IMR-90 (cell line): Measurements from ENCODE around the gene CD300H. TPM values are rescaled to one million over a fixed set of nuclear protein-coding genes. Genes with fewer than 3 reads are reported as not detected.

Experiments used
- ATAC-seq: fragments of 200-7000 bp; cut with Tn5 transposase; 2 replicates; pipeline ENCODE4 v1.9.1; 2020; ENCODE audit warnings: low read depth, mild to moderate bottlenecking, moderate library complexity
- BruUV-seq: library from RNA; stranded (reverse); fragments of 400-500 nt; replicated peaks from 2 replicates; lab custom pipeline; 2021; lab: Mats Ljungman, UMichigan
- CTCF ChIA-PET: fragments of 300-600 bp; formaldehyde crosslinking; extraction: SDS; loops from one replicate; lab custom pipeline; 2021; ENCODE audit warnings: antibody characterized with exemption; lab: Yijun Ruan, JAX
- POLR2A ChIA-PET: fragments of 300-600 bp; sonication (Branson Sonifier 250); formaldehyde crosslinking; loops from one replicate; lab custom pipeline; 2022; ENCODE audit warnings: antibody characterized with exemption; ENCODE audit not compliant: unreplicated experiment; lab: Charles Lee
- DNase-seq: peaks from one replicate; pipeline ENCODE4 v3.0.0; 2013
- H2AFZ ChIP-seq: replicated peaks from 2 replicates; pipeline ENCODE3; 2013; ENCODE audit warnings: low read length, mild to moderate bottlenecking; ENCODE audit not compliant: poor library complexity
- H2AK5ac ChIP-seq: 2 replicates; pipeline ENCODE4 v1.6.1; 2013; ENCODE audit warnings: low read depth, low read length, inconsistent platforms
- H2AK9ac ChIP-seq: replicated peaks from 2 replicates; pipeline ENCODE3; 2013; ENCODE audit warnings: mild to moderate bottlenecking, low read depth, low read length, moderate library complexity; ENCODE audit not compliant: poor library complexity
- H2BK120ac ChIP-seq: 2 replicates; pipeline ENCODE4 v1.6.1; 2013; ENCODE audit warnings: low read depth, low read length, inconsistent platforms
- H2BK15ac ChIP-seq: 3 replicates; pipeline ENCODE4 v1.6.1; 2013; ENCODE audit warnings: low read depth, low read length, inconsistent platforms
- H2BK20ac ChIP-seq: 2 replicates; pipeline ENCODE4 v1.6.1; 2013; ENCODE audit warnings: low read depth, mild to moderate bottlenecking, inconsistent platforms, low read length, moderate library complexity
- H2BK5ac ChIP-seq: 2 replicates; pipeline ENCODE4 v1.6.1; 2013; ENCODE audit warnings: mild to moderate bottlenecking, low read depth, low read length, inconsistent platforms; ENCODE audit not compliant: poor library complexity, severe bottlenecking
- H3K14ac ChIP-seq: replicated peaks from 2 replicates; pipeline ENCODE4 v1.6.1; 2013; ENCODE audit warnings: low read depth, low read length, inconsistent platforms
- H3K18ac ChIP-seq: 2 replicates; pipeline ENCODE4 v1.6.1; 2013; ENCODE audit warnings: low read depth, low read length, control low read depth
- H3K23ac ChIP-seq: 2 replicates; pipeline ENCODE4 v1.6.1; 2013; ENCODE audit warnings: low read depth, low read length, inconsistent platforms
- H3K27ac ChIP-seq: 2 replicates; pipeline ENCODE4 v1.5.1; 2013; ENCODE audit warnings: mild to moderate bottlenecking, control low read depth, low read length; ENCODE audit not compliant: insufficient read depth
- H3K27me3 ChIP-seq: 2 replicates; pipeline ENCODE4 v1.6.1; 2013; ENCODE audit warnings: low read length; ENCODE audit not compliant: control insufficient read depth, insufficient read depth
- H3K36me3 ChIP-seq: 2 replicates; pipeline ENCODE4 v1.6.1; 2013; ENCODE audit warnings: low read length, mixed read lengths; ENCODE audit not compliant: control insufficient read depth, insufficient read depth
- H3K4ac ChIP-seq: 2 replicates; pipeline ENCODE4 v1.6.1; 2013; ENCODE audit warnings: low read depth, low read length, inconsistent platforms
- H3K4me1 ChIP-seq: 2 replicates; pipeline ENCODE4 v1.6.1; 2013; ENCODE audit warnings: low read length, mixed read lengths; ENCODE audit not compliant: control insufficient read depth, insufficient read depth
- H3K4me2 ChIP-seq: 2 replicates; pipeline ENCODE4 v1.6.1; 2013; ENCODE audit warnings: low read depth, mild to moderate bottlenecking, control low read depth, low read length, moderate library complexity
- H3K4me3 ChIP-seq: 2 replicates; pipeline ENCODE4 v1.5.1; 2013; ENCODE audit warnings: low read depth, mild to moderate bottlenecking, control low read depth, low read length, moderate library complexity; ENCODE audit not compliant: insufficient read depth
- H3K56ac ChIP-seq: 2 replicates; pipeline ENCODE4 v1.6.1; 2013; ENCODE audit warnings: low read length, inconsistent platforms; ENCODE audit not compliant: insufficient read depth; ENCODE audit errors: extremely low read depth
- H3K79me1 ChIP-seq, 2 experiments: 2 replicates each; pipeline ENCODE4 v1.6.1; 2013; ENCODE audit warnings: low read length in 2 of 2, inconsistent platforms in 1 of 2, low read depth in 1 of 2
- H3K9ac ChIP-seq: 2 replicates; pipeline ENCODE4 v1.6.1; 2013; ENCODE audit warnings: low read depth, low read length, control low read depth
- H3K9me1 ChIP-seq: 2 replicates; pipeline ENCODE4 v1.6.1; 2013; ENCODE audit warnings: low read length, inconsistent platforms; ENCODE audit not compliant: insufficient read depth
- H3K9me3 ChIP-seq: 2 replicates; pipeline ENCODE4 v1.6.1; 2013; ENCODE audit warnings: low read length; ENCODE audit not compliant: control insufficient read depth, insufficient read depth
- H4K20me1 ChIP-seq: 2 replicates; pipeline ENCODE4 v1.6.1; 2013; ENCODE audit warnings: low read length, inconsistent platforms; ENCODE audit not compliant: insufficient read depth
- H4K5ac ChIP-seq: 2 replicates; pipeline ENCODE4 v1.6.1; 2013; ENCODE audit warnings: mild to moderate bottlenecking, low read depth, low read length, control low read depth
- H4K8ac ChIP-seq, 2 experiments: 2 replicates each; pipeline ENCODE4 v1.6.1; 2013; ENCODE audit warnings: low read depth in 2 of 2, low read length in 2 of 2, control low read depth in 1 of 2, inconsistent platforms in 1 of 2
- H4K91ac ChIP-seq: 2 replicates; pipeline ENCODE4 v1.6.1; 2013; ENCODE audit warnings: low read depth, low read length, inconsistent platforms; ENCODE audit not compliant: insufficient read depth
- BHLHE40 ChIP-seq: fragments of 150-350 bp; IDR thresholded peaks from 2 replicates; pipeline ENCODE4 v1.6.1; 2016; ENCODE audit warnings: mild to moderate bottlenecking, low read depth, low read length
- CEBPB ChIP-seq: IDR thresholded peaks from 2 replicates; pipeline ENCODE4 v1.6.1; 2012; ENCODE audit warnings: low read depth, low read length, improper control_type of control experiment
- CHD1 ChIP-seq: IDR thresholded peaks from 2 replicates; pipeline ENCODE4 v1.6.1; 2012; ENCODE audit warnings: low read depth, low read length, improper control_type of control experiment
- ELK1 ChIP-seq: fragments of 150-350 bp; IDR thresholded peaks from 2 replicates; pipeline ENCODE4 v1.6.1; 2016; ENCODE audit warnings: low read depth, mild to moderate bottlenecking, low read length, moderate library complexity, borderline replicate concordance
- FOS ChIP-seq: fragments of 150-350 bp; IDR thresholded peaks from 2 replicates; pipeline ENCODE4 v1.6.1; 2016; ENCODE audit warnings: low read depth, low read length
- MAFK ChIP-seq: IDR thresholded peaks from 2 replicates; pipeline ENCODE4 v1.6.1; 2012; ENCODE audit warnings: low read depth, low read length, improper control_type of control experiment
- MAZ ChIP-seq: IDR thresholded peaks from 2 replicates; pipeline ENCODE4 v1.6.1; 2012; ENCODE audit warnings: low read depth, mild to moderate bottlenecking, low read length, improper control_type of control experiment, moderate library complexity, borderline replicate concordance
- MXI1 ChIP-seq: IDR thresholded peaks from 2 replicates; pipeline ENCODE4 v1.6.1; 2012; ENCODE audit warnings: low read depth, mild to moderate bottlenecking, low read length, moderate library complexity, borderline replicate concordance
- NFE2L2 ChIP-seq: fragments of 150-350 bp; IDR thresholded peaks from 2 replicates; pipeline ENCODE4 v1.6.1; 2016; ENCODE audit warnings: low read depth, mild to moderate bottlenecking, low read length
- POLR2A ChIP-seq: IDR thresholded peaks from 2 replicates; pipeline ENCODE4 v1.6.1; 2012; ENCODE audit warnings: mild to moderate bottlenecking, low read depth, low read length
- RAD21 ChIP-seq: IDR thresholded peaks from 2 replicates; pipeline ENCODE4 v1.6.1; 2012; ENCODE audit warnings: low read length, improper control_type of control experiment
- RCOR1 ChIP-seq: IDR thresholded peaks from 2 replicates; pipeline ENCODE4 v1.6.1; 2012; ENCODE audit warnings: mild to moderate bottlenecking, low read length, improper control_type of control experiment; ENCODE audit not compliant: insufficient replicate concordance
- RFX5 ChIP-seq: IDR thresholded peaks from 2 replicates; pipeline ENCODE4 v1.8.0; 2012; ENCODE audit warnings: low read depth, mild to moderate bottlenecking, low read length, moderate library complexity
- SMC3 ChIP-seq: fragments of 150-350 bp; IDR thresholded peaks from 2 replicates; pipeline ENCODE4 v1.6.1; 2016; ENCODE audit warnings: low read depth, mild to moderate bottlenecking, antibody characterized with exemption, low read length, moderate library complexity
- USF2 ChIP-seq: fragments of 150-350 bp; IDR thresholded peaks from 2 replicates; pipeline ENCODE4 v1.6.1; 2017; ENCODE audit warnings: mild to moderate bottlenecking, antibody characterized with exemption, low read length, low read depth
- WGBS, 2 experiments: methylation state at CpG; one replicate each; pipeline versions ENCODE4 v1.1.5 to v1.1.7; 2013; ENCODE audit warnings: missing lambda C conversion rate in 2 of 2; ENCODE audit not compliant: insufficient read length in 1 of 2; ENCODE audit errors: extremely low coverage in 2 of 2; 5-methylcytosine and 5-hydroxymethylcytosine counted together
- dilution Hi-C: fragments of 300-500 bp; cut with HindIII; formaldehyde crosslinking; loops from one replicate; pipeline ENCODE4 v1.14.3; 2018; ENCODE audit warnings: low sequenced_read_pairs; ENCODE audit not compliant: unreplicated experiment
- in situ Hi-C: fragments of 300-500 bp; cut with MboI; formaldehyde crosslinking; loops from 3 replicates; pipeline ENCODE4 v1.14.3; 2019; ENCODE audit warnings: low sequenced_read_pairs, inconsistent platforms, mixed read lengths
- intact Hi-C: fragments of 100-400 bp; cut with micrococcal nuclease; formaldehyde crosslinking; loops from 2 replicates; pipeline ENCODE4 v1.10.0; 2022
- polyA plus RNA-seq, 3 experiments: library from polyadenylated mRNA; depleted of rRNA; stranded (reverse); fragments of >200 nt; gene quantifications; 2 replicates each; pipeline ENCODE4 v1.2.3, GENCODE V29; 2012; ENCODE audit warnings: low replicate concordance in 1 of 3
- total RNA-seq: library from RNA; depleted of rRNA; stranded (reverse); fragments of >200 nt; gene quantifications from 2 replicates; pipeline ENCODE4 v1.2.3, GENCODE V29; 2012
- TF ChIP-seq, protein P1 (sequence below): conservative IDR thresholded peaks from 2 replicates; pipeline ENCODE4 v1.5.1; 2012; ENCODE audit warnings: mild to moderate bottlenecking, low read depth, low read length, improper control_type of control experiment

Gene CD300H
- total and polyA plus RNA-seq, 2 of the 4 experiments (the other 2 are of a cell fraction): not detected

DNA sequence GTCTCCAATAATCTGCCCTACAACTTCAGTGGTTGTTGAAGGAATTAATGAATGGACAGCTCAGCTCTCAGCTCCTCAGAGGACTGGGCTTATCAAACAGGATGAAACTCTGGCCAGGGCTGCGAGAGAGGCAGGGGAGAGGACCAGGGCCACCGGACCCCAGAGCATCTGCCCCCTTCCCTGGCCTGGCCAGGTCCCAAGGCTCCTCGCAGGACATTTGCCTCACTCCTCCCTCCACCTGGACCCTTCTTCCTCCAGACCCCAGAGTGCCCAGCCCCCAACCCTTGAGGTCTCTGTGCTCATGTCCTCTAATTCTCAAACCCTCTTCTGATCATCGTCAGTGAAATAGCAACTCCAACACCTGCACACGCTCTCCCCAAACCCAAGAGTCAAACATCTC, 25.1 kb downstream of the CD300H start:
- ChIA-PET CTCF (no interaction called here), POLR2A (no interaction called here)
- no peaks in the 10 kb centered on the region for H3K9me1 ChIP-seq
- H3K56ac ChIP-seq: no peak overlapping the region
- no peak overlapping the region for H4K8ac ChIP-seq
- ATAC-seq: no peak
- no peaks in the 10 kb centered on the region for H3K4me1 ChIP-seq
- H3K9ac ChIP-seq: no peak overlapping the region
- H2AK5ac ChIP-seq: no peak overlapping the region
- no peak overlapping the region for H3K18ac ChIP-seq
- H4K91ac ChIP-seq: no peak overlapping the region
- H2AK9ac ChIP-seq: no peak overlapping the region
- H2AFZ ChIP-seq: no peak overlapping the region
- H2BK5ac ChIP-seq: no peak overlapping the region
- TF ChIP-seq RFX5 (no peak), CHD1 (no peak), NFE2L2 (no peak), CEBPB (no peak), SMC3 (no peak), ELK1 (no peak), FOS (no peak), MAFK (no peak), POLR2A (no peak), MAZ (no peak), MXI1 (no peak), RCOR1 (no peak), BHLHE40 (no peak), RAD21 (no peak), USF2 (no peak)
- TF ChIP-seq, protein P1, sequence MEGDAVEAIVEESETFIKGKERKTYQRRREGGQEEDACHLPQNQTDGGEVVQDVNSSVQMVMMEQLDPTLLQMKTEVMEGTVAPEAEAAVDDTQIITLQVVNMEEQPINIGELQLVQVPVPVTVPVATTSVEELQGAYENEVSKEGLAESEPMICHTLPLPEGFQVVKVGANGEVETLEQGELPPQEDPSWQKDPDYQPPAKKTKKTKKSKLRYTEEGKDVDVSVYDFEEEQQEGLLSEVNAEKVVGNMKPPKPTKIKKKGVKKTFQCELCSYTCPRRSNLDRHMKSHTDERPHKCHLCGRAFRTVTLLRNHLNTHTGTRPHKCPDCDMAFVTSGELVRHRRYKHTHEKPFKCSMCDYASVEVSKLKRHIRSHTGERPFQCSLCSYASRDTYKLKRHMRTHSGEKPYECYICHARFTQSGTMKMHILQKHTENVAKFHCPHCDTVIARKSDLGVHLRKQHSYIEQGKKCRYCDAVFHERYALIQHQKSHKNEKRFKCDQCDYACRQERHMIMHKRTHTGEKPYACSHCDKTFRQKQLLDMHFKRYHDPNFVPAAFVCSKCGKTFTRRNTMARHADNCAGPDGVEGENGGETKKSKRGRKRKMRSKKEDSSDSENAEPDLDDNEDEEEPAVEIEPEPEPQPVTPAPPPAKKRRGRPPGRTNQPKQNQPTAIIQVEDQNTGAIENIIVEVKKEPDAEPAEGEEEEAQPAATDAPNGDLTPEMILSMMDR: no peak
- no peak overlapping the region for H3K23ac ChIP-seq
- no peak overlapping the region for H3K27ac ChIP-seq
- H2BK15ac ChIP-seq: no peak overlapping the region
- H3K4me3 ChIP-seq: no peak overlapping the region
- dilution Hi-C loops (no loop called here), in situ Hi-C loops (no loop called here), intact Hi-C loops (no loop called here)
- no peaks in the 10 kb centered on the region for H4K20me1 ChIP-seq
- H3K36me3 ChIP-seq: no peaks in the 10 kb centered on the region
- WGBS, 2 experiments: 43% methylated on average over 2 of the region's 5 CpGs; no CpG with 5 or more reads in 1 of the 2 experiments
- no peaks in the 10 kb centered on the region for H3K79me1 ChIP-seq
- no peak overlapping the region for H2BK120ac ChIP-seq
- BruUV-seq: no TSS peak
- H2BK20ac ChIP-seq: no peak overlapping the region
- H4K5ac ChIP-seq: no peak overlapping the region
- H3K9me3 ChIP-seq: peaks cover 57% of the 10 kb centered on the region
- no peak overlapping the region for H3K4me2 ChIP-seq
- no peaks in the 10 kb centered on the region for H3K27me3 ChIP-seq
- no peak overlapping the region for H3K4ac ChIP-seq
- H3K14ac ChIP-seq: no peak overlapping the region
- DNase-seq: no peak
